Astrocyte (in vitro differentiated cells and primary cell): Measurements from ENCODE around the gene CHD1L.

Source experiments
- EZH2 ChIP-seq: IDR thresholded peaks from 2 replicates; pipeline ENCODE4 v1.6.1; 2012; ENCODE audit warnings: mild to moderate bottlenecking, low read length, inconsistent platforms; ENCODE audit not compliant: insufficient read depth
- TF ChIP-seq, protein P1 (sequence below): IDR thresholded peaks from 2 replicates; pipeline ENCODE4 v1.5.1; 2011; ENCODE audit warnings: low read depth, mild to moderate bottlenecking, inconsistent platforms, low read length, moderate library complexity; ENCODE audit not compliant: insufficient read depth

DNA sequence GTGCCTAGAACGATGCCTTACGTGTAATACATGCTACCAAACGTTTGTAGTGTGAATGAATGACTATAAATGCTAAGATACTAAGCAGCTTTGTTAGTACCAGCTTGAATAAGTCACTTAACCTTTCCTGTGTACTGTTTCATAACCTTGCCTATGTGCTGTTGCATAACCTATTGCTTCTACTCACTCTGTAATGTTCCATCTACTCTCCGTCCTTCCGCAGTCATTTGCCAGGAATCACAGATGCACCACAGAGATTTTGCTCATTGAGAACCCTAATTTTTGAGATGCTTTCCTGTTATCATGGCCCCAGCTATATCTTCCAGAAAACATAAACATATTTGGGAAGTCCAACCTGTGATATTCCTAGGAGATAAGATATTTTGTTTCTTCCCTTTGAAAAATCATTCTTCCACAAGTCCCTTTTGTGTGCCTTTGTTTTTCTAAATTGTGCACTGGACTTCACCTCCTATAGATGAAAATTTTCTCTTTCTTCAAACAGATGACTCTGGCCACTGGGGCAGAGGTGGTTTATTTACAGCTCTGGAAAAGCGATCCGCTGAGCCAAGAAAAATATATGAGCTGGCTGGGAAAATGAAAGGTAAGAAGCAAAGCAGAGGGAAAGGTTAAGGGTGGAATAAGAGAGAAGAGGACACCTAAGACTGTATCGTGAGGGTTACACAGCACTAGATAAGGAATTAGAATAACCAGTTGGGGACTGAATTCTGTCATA is 44.8 kb downstream of the CHD1L start:
- TF ChIP-seq, protein P1, sequence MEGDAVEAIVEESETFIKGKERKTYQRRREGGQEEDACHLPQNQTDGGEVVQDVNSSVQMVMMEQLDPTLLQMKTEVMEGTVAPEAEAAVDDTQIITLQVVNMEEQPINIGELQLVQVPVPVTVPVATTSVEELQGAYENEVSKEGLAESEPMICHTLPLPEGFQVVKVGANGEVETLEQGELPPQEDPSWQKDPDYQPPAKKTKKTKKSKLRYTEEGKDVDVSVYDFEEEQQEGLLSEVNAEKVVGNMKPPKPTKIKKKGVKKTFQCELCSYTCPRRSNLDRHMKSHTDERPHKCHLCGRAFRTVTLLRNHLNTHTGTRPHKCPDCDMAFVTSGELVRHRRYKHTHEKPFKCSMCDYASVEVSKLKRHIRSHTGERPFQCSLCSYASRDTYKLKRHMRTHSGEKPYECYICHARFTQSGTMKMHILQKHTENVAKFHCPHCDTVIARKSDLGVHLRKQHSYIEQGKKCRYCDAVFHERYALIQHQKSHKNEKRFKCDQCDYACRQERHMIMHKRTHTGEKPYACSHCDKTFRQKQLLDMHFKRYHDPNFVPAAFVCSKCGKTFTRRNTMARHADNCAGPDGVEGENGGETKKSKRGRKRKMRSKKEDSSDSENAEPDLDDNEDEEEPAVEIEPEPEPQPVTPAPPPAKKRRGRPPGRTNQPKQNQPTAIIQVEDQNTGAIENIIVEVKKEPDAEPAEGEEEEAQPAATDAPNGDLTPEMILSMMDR = no peak
- no peak for TF ChIP-seq EZH2
